Activated CD8-positive, alpha-beta memory T cell treated with anti-CD3 and anti-CD28 coated beads, Interleukin-2, amount 50 U/mL, for 48 hours (primary cell): ENCODE data around the gene SDR9C7.
"Not testable (repeated sequence)": the region's sequence is repeated elsewhere in the genome, so short reads cannot be mapped to it uniquely, and the experiment has no call there.

Experiments used
- DNase-seq: peaks from one replicate; pipeline ENCODE4 v3.0.0-alpha.2; 2020

Gene SDR9C7

DNA sequence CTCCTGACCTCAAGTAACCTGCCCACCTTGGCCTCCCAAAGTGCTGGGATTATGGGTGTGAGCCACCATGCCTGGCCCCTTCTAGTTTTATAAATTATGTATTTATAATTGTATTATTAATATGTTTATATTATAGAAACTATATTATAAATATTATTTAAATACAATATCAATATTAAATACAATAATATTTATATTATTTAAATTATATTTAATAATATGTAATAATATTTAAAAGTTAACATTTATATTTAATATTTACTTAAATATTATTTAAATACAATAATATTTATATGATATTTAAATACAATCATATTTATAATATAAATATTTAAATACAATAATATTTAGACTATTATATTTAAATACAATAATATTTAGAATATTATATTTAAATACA, 20.0 kb downstream of the SDR9C7 start:
- no peak for DNase-seq

DNA sequence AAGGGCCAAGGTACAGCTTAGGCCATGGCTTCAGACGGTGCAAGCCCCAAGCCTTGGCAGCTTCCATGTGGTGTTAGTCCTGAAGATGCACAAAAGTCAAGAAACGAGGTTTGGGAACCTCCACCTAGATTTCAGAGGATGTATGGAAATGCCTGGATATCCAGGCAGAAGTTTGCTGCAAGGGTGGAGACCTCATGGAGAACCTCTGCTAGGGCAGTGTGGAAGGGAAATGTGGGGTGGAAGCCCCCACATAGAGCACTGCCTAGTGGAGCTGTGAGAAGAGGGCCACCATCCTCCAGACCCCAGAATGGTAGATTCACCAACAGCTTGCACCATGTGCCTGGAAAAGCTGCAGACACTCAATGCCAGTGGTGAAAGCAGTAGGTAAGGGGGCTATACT, 24.8 kb downstream of the SDR9C7 start:
- not testable (repeated sequence) for DNase-seq

DNA sequence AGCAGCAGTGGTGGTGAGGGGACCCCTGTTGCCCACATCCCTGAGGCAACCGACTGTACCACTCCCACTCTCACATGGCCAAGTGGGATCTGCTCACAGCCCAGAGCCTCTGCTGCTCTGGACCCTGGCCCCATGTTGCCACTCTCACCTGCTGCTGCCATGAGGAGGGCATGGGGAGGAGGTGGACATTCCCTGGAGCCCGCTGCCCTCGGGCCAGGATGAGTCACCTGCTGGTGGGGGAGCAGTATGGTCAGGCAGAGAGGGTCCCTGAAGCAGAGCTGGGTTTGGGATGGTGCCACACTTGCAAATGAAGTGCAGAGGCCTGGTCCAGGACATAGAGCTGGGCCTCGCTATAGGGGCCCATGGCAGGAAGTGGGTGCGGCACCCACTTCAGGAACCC, 26.1 kb downstream of the SDR9C7 start:
- DNase-seq = no peak

DNA sequence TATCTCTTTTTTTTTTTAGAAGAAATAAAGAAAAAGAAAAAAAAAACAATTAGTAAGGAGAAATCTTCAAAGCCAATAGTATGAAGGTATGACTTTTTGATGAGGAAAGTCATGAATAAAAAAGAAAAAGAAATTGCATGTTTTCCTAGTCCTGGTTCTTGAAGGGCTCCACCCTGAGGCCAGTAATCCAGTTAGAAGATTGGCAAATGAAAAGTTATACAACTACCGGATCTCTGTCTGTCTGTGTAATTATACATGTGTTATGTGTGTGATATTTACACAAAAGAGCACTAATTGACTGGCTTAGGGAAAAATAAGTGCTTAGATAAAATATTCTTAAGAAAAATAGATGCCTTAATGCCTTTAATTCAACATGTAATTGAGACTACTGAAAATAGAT, 28.4 kb downstream of the SDR9C7 start:
- DNase-seq = no peak

DNA sequence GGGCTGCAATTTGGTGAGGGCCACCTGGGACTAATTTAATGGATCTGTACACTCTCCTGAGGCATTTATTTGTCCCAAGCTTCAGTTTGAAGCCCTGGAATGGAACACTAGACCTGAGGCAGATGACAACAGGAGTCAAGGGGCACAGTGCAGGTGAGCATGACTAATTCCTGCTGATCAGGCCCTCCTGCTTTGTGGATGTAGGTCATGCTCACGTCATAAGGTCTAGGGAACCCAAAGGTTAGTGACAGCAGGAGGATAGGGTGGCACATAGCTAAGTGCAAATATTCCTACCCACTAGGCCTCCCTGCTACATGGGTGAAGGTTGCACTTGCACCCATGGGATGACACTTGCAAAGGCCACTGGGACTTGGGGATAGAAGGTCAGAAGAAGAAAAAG, 30.8 kb downstream of the SDR9C7 start:
- no peak for DNase-seq

DNA sequence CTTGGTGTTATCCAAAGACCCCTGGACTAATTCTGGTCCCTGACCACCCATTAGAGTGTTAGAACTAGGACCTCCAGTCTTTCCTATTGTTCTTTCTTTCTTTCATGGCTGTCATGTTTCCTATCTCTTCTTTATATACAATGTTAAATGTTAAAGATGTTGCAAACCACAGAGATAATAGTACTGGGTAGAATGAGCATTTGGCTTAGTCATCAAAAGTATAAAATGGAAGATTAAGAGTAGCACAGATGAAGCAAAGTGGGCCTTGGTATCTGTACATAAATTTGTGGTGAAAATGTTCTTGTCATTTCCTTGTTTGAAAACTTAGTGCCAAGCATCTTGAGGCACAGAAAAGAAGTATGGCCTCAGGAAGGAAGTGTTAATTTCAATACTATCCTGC, 32.9 kb downstream of the SDR9C7 start:
- not testable (repeated sequence) for DNase-seq

DNA sequence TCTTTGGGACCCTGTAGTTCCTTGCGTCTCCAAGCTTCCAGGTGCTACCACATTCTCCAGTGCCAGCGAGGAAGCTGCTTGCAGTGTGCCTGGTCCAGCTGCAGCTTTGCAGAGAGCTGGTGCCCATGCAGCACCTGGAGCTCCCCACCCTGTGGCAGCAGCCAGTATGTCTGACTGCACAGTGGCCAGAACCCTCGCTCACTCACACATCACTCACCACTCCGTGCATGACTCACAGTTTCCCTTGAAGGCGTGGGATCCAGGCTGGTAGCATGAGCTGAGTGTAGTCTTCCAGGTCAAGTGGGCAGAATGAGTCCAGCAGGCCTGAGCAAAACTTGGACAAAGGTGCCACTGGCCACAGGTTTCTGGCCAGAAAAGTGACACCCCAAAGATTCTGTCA, 33.6 kb downstream of the SDR9C7 start:
- DNase-seq = no peak

DNA sequence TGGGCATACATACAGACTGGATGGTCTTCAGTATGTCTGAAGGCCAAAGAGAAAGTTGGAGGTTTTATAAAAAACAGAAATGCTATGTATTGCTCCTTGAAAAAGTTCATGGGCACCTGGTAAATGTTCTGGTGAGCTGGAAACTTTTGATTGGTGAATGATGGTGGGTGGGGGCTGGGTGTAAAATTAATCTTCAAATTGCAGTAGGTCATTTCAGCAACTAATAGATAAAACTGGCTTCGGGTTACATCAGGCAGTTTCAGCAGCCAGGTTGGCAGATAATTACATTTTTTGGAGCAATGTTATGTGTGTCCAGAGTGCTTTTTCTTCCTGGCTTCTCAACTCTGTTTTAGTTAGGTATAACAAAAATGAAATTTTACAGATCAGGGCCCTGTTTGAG, 35.3 kb downstream of the SDR9C7 start:
- DNase-seq = no peak

DNA sequence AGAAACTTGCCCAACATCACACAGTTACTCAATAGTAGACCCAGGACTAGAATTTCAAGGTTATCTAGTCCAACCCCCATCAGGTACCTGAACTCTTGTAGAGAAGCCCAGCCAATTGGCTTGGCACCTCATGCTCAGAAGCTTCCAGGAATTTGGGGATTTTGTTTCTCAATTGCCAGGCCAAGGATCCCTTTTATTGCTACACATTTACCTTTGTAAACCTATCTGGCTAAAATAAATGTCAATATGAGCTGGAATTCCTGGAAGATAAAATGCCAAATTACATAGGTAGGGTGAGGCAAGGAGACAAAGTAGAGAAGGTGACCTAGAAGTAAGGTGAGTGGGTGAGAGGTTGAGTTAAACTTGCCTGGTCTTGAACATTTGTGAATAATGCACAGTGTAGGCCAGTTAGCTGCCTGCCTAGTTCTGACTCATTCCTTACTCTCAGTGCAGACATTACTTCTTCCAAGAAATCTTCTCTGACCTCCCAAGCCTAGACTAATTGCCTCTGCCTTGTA, 36.3 kb downstream of the SDR9C7 start:
- no peak for DNase-seq

DNA sequence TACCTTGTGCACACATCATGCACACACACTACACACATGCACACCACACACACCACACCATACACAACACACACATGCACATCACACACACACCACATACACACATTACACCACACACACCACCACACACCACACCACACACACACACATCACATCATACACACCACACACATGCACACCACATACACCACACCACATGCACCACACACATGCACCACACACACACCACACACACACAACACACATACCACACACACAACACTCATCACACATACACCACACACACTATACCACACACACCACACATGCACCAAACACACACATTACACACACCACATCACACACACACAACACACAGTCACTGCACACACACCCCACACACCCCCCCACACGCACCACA, 38.1 kb downstream of the SDR9C7 start:
- no peak for DNase-seq

DNA sequence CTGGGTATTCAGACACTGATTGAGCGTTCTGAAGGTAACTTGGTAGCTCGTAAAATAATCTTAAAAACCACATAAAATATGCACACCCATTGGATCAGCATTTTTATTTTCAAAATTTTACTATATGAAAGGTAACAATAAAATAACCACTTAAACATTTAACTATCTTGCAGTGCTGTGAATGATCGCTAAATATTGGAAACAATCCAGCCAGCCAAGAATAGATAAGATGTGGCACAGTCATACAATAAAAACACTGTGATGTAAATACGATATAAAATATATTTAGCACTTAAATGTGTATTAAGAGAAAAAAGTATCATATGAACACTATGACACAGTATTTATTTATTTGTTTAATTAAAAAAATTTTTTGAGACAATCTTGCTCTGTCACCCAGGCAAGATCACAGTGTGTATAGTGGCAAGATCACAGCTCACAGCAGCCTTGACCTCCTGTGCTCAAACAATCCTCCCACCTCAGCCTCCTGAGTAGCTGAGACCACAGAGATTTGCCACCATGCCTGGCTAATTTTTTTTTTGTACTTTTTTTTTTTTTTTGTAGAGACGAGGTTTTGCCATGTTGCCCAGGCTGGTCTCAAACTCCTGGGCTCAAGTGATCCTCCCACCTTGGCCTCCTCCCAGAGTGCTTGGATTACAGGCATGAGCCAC, 39.4 kb downstream of the SDR9C7 start:
- no peak for DNase-seq

DNA sequence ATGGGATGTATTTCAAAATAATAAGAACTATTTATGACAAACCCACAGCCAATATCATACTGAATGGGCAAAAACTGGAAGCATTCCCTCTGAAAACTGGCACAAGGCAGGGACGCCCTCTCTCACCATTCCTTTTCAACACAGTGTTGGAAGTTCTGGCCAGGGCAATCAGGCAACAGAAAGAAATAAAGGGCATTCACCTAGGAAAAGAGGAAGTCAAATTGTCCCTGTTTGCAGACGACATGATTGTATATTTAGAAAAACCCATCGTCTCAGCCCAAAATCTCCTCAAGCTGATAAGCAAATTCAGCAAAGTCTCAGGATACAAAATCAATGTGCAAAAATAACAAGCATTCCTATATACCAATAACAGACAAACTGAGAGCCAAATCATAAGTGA, 42.3 kb downstream of the SDR9C7 start:
- DNase-seq = not testable (repeated sequence)

DNA sequence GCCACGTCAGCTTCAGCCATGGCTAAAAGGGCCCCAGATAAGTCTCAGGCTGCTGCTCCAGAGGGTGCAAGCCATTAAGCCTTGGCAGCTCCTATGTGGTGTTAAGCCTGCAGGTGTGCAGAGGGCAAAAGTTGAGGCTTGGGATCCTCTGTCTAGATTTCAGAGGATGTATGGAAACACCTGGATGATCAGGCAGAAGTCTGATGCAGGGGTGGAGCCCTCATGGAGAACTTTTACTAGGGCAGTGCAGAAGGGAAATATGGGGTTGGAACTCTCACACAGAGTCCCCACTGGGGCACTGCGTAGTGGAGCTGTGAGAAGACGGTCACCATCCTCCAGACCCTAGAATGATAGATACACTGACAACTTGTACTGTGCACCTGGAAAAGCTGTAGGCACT, 47.9 kb downstream of the SDR9C7 start:
- DNase-seq = no peak

DNA sequence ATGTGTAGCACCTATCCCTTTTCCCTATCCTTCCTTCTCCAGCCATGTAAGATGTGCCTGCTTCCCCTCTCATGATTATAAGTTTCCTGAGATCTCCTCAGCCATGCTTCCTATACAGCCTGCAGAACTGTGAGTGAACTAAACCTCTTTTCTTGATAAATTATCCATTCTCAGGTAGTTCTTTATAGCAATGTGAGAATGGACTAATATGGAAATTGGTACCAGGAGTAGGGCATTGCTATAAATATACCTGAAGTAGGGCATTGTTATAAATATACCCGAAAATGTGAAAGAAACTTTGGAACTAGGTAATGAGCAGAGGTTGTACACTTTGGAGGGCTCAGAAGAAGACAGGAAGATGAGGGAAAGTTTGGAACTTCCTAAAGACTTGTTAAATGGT, 48.9 kb downstream of the SDR9C7 start:
- DNase-seq = no peak

DNA sequence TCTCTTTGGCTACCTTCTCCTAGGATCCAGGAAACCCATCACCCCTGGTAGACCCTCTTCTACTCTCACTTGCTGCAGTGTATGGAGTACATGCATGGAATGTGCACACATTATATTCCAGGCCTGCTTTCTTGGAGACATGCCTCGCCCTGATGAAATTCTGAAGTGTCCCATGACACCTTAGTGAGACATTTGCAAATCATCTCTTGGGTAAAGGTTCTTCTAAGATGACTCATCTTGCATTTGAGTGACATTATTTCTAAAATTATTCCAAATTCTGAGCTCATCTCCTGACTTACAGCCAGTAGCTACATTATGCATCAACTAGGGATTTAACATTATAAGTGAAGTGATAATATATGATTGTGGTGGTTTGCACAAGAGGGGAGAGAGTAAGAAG, 49.8 kb downstream of the SDR9C7 start:
- DNase-seq = no peak

DNA sequence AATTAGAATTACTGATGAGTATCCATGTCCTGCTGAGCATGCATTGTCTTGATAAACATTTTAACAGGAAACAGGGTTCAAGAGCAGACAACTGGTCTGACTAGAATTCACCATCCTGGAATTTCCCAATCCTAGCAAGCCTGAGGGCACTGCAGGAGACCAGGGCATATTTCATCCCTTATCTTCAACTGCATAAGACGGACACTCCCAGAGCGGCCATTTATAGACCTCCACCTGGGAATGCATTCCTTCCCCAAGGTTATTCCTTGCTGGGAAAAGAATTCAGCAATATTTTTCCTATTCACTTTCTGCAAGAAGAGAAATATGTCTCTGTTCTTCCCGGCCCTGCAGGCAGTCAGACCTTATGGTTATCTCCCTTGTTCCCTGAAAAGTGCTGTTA, 51.8 kb downstream of the SDR9C7 start:
- not testable (repeated sequence) for DNase-seq

DNA sequence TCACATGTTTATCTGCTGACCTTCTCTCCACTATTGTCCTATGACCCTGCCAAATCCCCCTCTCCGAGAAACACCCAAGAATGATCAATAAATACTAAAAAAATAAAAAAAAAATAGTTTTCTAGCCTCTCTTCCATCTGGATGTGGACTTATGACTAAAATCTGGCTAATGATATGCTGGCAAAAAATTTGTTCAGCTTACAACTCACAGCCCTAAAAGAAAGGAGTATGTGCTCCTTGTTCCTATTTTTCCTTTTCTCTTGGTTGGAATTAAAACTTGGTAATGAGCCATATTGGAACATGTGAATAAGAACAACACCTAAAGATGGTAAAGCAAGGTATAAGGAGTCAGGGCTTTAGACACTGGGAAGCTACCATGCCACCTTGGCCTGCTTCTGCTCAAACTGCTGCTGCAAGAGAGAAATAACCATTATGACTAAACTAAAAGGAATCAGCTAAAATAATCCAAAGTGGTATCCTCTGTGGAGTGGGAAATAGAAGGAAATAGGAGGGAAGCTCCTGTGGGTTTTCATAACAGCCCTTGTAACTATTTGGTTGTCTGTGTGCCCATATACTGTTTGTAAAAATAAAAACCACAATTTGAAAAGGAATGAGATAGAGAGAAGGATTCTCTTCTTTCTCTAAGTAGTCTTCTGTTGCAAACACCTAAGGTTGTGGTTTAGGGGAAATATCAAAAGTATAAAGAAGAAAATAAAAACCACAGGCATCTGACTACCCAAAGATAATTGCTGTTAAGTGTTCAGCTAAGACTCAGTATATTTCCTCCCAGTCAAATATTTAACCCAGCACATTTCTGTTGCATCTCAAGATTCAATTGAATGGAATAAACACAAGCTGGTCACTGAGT, 53.8 kb downstream of the SDR9C7 start:
- DNase-seq = no peak

DNA sequence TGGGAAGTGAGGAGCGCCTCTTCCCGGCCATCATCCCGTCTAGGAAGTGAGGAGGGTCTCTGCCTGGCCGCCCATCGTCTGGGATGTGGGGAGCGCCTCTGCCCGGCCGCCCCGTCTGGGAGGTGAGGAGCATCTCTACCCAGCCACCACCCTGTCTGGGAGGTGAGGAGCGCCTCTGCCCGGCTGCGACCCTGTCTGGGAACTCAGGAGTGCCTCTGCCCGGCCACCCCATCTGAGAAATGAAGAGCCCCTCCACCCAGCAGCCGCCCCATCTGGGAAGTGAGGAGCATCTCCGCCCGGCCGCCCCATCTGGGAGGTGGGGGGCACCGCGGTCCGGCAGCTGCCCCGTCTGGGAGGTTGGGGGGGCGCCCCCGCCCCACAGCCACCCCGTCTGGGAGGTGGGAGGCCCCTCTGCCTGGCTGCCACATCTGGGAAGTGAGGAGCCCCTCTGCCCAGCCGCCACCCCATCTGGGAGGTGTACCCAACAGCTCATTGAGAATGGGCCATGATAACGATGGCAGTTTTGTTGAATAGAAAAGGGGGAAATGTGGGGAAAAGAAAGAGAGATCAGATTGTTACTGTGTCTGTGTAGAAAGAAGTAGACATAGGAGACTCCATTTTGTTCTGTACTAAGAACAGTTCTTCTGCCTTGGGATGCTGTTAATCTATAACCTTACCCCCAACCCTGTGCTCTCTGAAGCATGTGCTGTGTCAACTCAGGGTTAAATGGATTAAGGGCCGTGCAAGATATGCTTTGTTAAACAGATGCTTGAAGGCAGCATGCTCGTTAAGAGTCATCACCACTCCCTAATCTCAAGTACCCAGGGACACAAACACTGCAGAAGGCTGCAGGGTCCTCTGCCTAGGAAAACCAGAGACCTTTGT, 54.7 kb downstream of the SDR9C7 start:
- not testable (repeated sequence) for DNase-seq

DNA sequence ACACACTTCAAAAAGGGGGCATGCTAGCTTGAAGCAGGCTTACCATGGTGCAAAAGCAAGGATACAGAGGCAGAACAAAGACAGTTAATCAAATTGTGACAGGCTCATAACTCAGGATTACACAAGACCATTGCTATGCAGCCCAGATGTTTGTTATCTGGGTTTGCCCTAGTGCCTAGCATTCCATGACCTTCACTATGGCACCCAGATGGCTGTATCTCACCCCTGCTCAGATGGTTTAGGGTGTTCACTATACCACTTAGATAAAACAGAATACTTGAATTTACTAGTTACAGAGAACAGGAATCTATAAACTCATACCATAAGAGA, 56.2 kb downstream of the SDR9C7 start:
- no peak for DNase-seq

DNA sequence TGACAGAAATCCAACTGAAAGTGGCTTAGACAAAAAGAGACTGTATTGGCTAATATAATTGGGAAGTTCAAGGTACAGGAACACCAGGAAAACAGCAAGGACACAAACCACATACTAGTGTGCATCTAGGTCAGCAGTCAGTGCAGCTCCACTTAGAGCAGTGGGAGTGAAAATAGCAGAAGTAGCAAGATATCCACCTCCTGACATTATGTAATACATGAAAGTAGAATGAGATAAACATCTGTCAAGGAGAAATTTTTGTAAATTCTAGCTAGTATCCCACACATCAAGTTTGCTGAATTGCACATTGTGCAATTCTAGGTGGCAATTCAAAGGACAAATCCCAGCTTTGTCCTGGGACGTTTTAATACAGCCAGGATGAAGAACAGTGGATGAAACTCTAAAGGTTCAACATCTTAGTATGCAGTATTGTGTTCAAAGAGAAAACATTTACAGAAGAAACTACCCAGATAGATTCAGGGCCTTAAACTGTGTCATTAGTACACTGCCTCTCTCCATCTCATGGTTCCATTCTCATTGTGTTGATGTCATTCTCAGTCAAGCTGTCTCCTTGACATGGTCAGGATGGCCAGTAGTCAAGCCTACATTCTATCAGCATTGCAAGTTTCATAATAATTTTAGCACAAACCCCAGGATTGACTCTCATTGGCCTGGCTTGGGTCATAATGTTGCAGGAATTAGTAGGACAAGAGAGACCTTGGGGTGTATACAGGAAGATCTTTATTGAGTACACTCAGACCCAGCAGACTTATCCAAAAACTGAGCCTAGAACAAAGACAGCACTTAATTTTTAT, 56.8 kb downstream of the SDR9C7 start:
- DNase-seq = no peak

DNA sequence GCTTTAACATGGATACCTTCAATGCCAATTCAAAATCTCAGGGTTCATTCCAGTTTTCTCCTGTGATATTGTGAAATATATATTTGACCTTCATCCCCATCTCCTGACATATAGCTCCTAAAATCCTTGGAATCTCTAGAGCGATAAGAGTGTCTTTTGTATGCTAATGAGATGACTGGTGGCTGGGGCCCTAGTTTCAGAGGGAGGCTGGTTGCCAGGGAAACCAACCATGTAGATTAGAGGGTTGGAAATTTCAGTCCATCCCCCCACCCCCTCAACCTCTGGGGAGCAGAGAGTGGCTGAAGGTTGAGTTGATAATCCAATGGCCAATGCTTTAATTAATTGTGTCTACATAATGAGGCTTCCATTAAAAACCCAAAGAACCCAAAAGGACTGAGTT, 59.4 kb downstream of the SDR9C7 start:
- DNase-seq = no peak

DNA sequence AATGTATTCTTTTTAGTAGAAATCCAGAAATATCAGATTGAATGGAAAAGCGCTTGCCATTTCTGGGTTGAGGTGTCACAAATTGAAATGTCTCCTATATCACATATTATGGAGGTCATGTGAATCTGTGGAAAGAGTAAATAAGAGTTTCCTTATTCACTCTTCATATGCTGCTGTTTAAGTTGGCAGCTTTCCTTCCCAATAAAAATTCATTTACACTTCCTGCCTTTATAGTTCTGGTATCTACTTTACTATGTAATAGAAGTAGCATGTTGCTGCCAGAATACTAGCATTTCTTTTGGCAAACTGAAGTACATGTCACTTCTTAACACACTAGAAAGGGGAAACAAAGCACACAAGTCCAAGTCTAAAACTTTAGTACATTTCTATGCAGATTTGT, 60.8 kb downstream of the SDR9C7 start:
- no peak for DNase-seq
